Epithelial cell of proximal tubule (primary cell): Measurements from ENCODE around the gene CXXC4. TPM values are rescaled to one million over a fixed set of nuclear protein-coding genes. Genes with fewer than 3 reads are reported as not detected.

Experiments used
- DNase-seq: peaks from one replicate; pipeline ENCODE4 v3.0.0-alpha.2; 2011; ENCODE audit warnings: low read depth
- H3K4me3 ChIP-seq: 2 replicates; pipeline ENCODE4 v1.5.1; 2011; ENCODE audit warnings: low read depth, mild to moderate bottlenecking, low read length
- total RNA-seq: library from RNA; depleted of rRNA; stranded (reverse); fragments of >200 nt; gene quantifications from 2 replicates; pipeline ENCODE4 v1.2.3, GENCODE V29; 2015
- TF ChIP-seq, protein P1 (sequence below): conservative IDR thresholded peaks from 2 replicates; pipeline ENCODE4 v1.5.1; 2012; ENCODE audit warnings: low read depth, mild to moderate bottlenecking, low read length

CXXC4 gene
- total RNA-seq, 1 donor from 2014 or later: 0.29 TPM

DNA sequence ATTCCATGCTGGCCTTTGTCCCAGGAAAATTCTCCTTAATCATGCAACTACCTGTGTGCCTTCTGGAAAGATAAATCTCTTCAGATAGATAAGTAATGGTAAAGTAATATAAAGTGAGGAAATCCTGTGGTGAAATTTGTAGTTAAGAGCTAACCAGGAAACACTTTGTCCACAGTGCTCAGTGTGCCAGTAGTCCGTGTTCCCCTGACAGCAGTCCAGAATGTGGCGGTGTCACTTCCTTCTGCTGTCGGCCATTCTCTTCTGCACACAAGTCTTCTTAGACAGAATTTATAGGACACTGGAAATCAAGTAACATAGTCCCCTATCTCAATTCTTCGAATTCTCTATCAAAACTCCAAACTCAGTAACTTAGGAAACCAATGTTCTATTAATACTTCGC lies 5.7 kb upstream of the CXXC4 start:
- no peak for DNase-seq
- TF ChIP-seq, protein P1, sequence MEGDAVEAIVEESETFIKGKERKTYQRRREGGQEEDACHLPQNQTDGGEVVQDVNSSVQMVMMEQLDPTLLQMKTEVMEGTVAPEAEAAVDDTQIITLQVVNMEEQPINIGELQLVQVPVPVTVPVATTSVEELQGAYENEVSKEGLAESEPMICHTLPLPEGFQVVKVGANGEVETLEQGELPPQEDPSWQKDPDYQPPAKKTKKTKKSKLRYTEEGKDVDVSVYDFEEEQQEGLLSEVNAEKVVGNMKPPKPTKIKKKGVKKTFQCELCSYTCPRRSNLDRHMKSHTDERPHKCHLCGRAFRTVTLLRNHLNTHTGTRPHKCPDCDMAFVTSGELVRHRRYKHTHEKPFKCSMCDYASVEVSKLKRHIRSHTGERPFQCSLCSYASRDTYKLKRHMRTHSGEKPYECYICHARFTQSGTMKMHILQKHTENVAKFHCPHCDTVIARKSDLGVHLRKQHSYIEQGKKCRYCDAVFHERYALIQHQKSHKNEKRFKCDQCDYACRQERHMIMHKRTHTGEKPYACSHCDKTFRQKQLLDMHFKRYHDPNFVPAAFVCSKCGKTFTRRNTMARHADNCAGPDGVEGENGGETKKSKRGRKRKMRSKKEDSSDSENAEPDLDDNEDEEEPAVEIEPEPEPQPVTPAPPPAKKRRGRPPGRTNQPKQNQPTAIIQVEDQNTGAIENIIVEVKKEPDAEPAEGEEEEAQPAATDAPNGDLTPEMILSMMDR: no peak
- no peak overlapping the region for H3K4me3 ChIP-seq

DNA sequence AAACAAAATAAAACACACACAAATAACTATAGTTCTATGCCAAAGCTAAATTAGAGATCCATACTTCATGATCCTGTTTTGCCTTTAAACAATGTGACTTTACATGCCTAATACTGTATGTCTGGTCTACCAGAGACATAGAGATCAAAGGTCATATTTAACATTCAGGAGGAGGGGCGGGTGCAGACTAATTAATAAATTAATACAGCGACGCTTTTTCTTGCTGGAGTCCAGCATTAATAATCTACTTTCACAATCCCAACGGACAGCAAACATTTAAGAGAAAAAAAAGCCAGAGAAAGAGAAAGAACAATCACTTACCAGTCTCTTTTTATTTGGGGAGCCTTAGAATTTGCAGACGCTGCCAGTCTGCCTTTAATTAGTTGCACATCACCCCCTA lies 509 bp downstream of the CXXC4 start:
- H3K4me3 ChIP-seq: peak overlapping the region; percentile 60
- TF ChIP-seq, protein P1: no peak
- DNase-seq: no peak

- DNase-seq: no peak
- TF ChIP-seq, protein P1: no peak
- no peak overlapping the region for H3K4me3 ChIP-seq
Measured at GRCh38 chr4:104493081-104493831, 1.4 kb downstream of the CXXC4 start.

DNA sequence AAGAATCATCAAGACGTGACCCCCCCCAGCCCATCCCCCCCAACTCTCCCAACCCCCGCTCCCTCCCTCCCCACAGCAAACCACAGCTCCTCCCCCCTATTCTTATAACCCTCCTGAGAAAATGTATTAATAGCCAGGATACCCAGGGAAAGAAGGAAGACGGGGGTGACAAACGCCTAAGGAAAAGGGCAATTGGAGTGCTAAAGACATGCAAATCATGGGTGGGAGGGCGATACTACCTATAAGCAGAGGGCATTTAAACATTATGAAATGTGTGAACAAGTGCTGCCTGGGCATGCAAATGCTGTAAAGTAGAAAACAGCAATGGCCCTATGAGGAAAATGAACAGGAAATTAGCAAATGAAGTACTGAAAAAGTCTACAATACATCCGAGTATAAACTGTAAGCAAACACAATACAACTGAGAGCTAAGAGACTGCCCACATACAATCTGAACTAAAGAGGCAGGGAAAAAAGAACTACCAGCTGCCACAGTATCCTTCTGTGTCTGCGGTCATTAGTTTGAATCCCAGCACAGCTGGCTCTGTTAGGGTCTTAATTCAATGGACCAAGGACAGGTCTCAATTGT lies 2.4 kb downstream of the CXXC4 start:
- peak overlapping the region; percentile 66 for H3K4me3 ChIP-seq
- TF ChIP-seq, protein P1: no peak
- no peak for DNase-seq

GRCh38 chr4:104491481-104492182 lies 3.1 kb downstream of the CXXC4 start:
- DNase-seq: no peak
- TF ChIP-seq, protein P1: no peak
- peak overlapping the region; percentile 66 for H3K4me3 ChIP-seq

DNA sequence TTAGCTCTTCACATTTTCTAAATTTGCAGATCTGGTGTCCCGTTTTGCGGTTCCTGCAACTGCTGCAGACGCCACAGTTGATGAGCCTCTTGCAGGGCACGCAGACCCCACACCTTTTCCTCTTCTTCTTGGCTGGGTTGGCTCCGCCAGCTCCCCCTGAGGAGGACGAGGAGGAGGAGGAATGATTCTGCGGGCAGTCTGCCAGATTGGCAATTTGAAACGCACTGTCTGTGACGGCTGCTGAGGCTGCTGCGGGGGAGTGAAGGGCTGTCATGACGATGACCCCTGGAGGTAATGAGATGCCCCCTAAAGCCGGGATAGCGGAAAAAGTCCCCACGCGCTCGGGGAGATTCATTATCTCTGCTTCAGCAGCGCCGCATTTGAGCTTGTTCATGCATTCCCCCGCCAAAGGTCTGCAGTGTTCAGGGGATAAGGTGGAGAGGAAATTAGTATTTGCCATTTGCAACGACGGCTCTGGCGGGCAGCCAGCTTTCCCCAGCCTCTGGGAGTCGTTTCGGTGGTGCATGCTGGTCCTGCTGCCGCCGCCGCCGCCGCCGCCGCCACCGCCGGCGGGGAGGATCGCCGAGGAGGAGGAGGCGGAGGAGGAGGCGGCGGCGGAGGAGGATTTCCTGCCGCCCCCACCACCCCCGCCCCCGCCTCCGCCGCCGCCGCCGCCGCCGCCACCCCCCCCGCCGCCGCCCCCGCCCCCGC lies 3.8 kb downstream of the CXXC4 start:
- TF ChIP-seq, protein P1: no peak
- peak overlapping the region; percentile 66 for H3K4me3 ChIP-seq
- DNase-seq: no peak
